HepG2 (cell line): ENCODE data around the gene MCAT. TPM values are rescaled to one million over a fixed set of nuclear protein-coding genes. Genes with fewer than 3 reads are reported as not detected.
A peak's percentile ranks its signal among the peaks of the same experiment; 100 is the strongest.

Experiments
- BCL6 ChIP-seq: IDR thresholded peaks from 2 replicates; pipeline ENCODE4 v1.6.1; 2016; ENCODE audit warnings: missing genetic modification reagents, missing compliant biosample characterization
- CBX1 ChIP-seq: IDR thresholded peaks from one replicate; pipeline ENCODE4 v1.6.1; 2016; ENCODE audit warnings: antibody characterized with exemption, low read depth
- CSRNP2 ChIP-seq: sonication (generic); formaldehyde crosslinking; conservative IDR thresholded peaks from 2 replicates; pipeline ENCODE4 v1.8.0; 2022; ENCODE audit warnings: low read depth, missing genetic modification reagents
- DMTF1 ChIP-seq: sonication (generic); formaldehyde crosslinking; IDR thresholded peaks from 2 replicates; pipeline ENCODE4 v1.4.0; 2020; ENCODE audit warnings: mild to moderate bottlenecking, missing genetic modification reagents
- FOSL1 ChIP-seq: sonication (generic); formaldehyde crosslinking; IDR thresholded peaks from 2 replicates; pipeline ENCODE4 v1.9.0; 2021; ENCODE audit warnings: missing genetic modification reagents, borderline replicate concordance
- KAT7 ChIP-seq: IDR thresholded peaks from 2 replicates; pipeline ENCODE4 v1.6.1; 2018; ENCODE audit warnings: borderline replicate concordance, missing compliant biosample characterization
- KAT8 ChIP-seq: IDR thresholded peaks from 2 replicates; pipeline ENCODE4 v1.6.1; 2016; ENCODE audit warnings: missing genetic modification reagents, missing compliant biosample characterization
- KDM1A ChIP-seq: IDR thresholded peaks from 2 replicates; pipeline ENCODE4 v1.6.1; 2016; ENCODE audit warnings: missing compliant biosample characterization
- MAFK ChIP-seq, 2 experiments: IDR thresholded peaks in 1 of 2; conservative IDR thresholded peaks in 1 of 2; 2 replicates each; pipeline ENCODE4 v1.6.1; 2011; ENCODE audit warnings: improper control_type of control experiment in 2 of 2, low read length in 2 of 2
- NFE2L1 ChIP-seq: sonication (generic); formaldehyde crosslinking; IDR thresholded peaks from 2 replicates; pipeline ENCODE4 v1.4.0; 2020; ENCODE audit warnings: missing genetic modification reagents, mild to moderate bottlenecking, borderline replicate concordance
- REPIN1 ChIP-seq: sonication (generic); formaldehyde crosslinking; IDR thresholded peaks from 2 replicates; pipeline ENCODE4 v1.8.0; 2022; ENCODE audit warnings: missing genetic modification reagents, low read depth, mild to moderate bottlenecking, borderline replicate concordance
- SAP130 ChIP-seq: IDR thresholded peaks from 2 replicates; pipeline ENCODE4 v1.6.1; 2016; ENCODE audit warnings: low read depth
- SP5 ChIP-seq: IDR thresholded peaks from 2 replicates; pipeline ENCODE4 v1.6.1; 2016; ENCODE audit warnings: low read depth, borderline replicate concordance
- SRSF9 ChIP-seq: fragments of 200-400 bp; formaldehyde crosslinking; IDR thresholded peaks from 2 replicates; pipeline ENCODE4 v1.6.1; 2018; ENCODE audit warnings: borderline replicate concordance, mild to moderate bottlenecking, low read depth, low read length; ENCODE audit not compliant: insufficient read depth, poor library complexity, severe bottlenecking
- STAT5B ChIP-seq: sonication (generic); formaldehyde crosslinking; IDR thresholded peaks from 2 replicates; pipeline ENCODE4 v1.4.0; 2020; ENCODE audit warnings: missing genetic modification reagents
- ZFP36 ChIP-seq: fragments of 150-350 bp; IDR thresholded peaks from 2 replicates; pipeline ENCODE4 v1.6.1; 2018; ENCODE audit warnings: borderline replicate concordance, low read length, low read depth; ENCODE audit not compliant: partially characterized antibody
- ZFP37 ChIP-seq: sonication (generic); formaldehyde crosslinking; IDR thresholded peaks from 2 replicates; pipeline ENCODE4 v1.4.0; 2020; ENCODE audit warnings: missing genetic modification reagents, borderline replicate concordance
- ZKSCAN5 ChIP-seq: sonication (generic); formaldehyde crosslinking; IDR thresholded peaks from 2 replicates; pipeline ENCODE4 v1.5.1; 2020; ENCODE audit warnings: mild to moderate bottlenecking, missing genetic modification reagents
- ZNF160 ChIP-seq: sonication (generic); formaldehyde crosslinking; IDR thresholded peaks from 2 replicates; pipeline ENCODE4 v1.8.0; 2022; ENCODE audit warnings: mild to moderate bottlenecking, inconsistent platforms, missing genetic modification reagents
- ZNF556 ChIP-seq: sonication (generic); formaldehyde crosslinking; IDR thresholded peaks from 2 replicates; pipeline ENCODE4 v1.4.0; 2020; ENCODE audit warnings: mild to moderate bottlenecking, missing genetic modification reagents, borderline replicate concordance
- ZNF569 ChIP-seq: sonication (generic); formaldehyde crosslinking; IDR thresholded peaks from 2 replicates; pipeline ENCODE4 v1.5.0; 2020; ENCODE audit warnings: mild to moderate bottlenecking, missing genetic modification reagents, moderate library complexity, borderline replicate concordance
- ZNF629 ChIP-seq: sonication (generic); formaldehyde crosslinking; conservative IDR thresholded peaks from 2 replicates; pipeline ENCODE4 v1.5.0; 2020; ENCODE audit warnings: missing genetic modification reagents
- ZNF710 ChIP-seq: sonication (generic); formaldehyde crosslinking; IDR thresholded peaks from 2 replicates; pipeline ENCODE4 v1.5.0; 2020; ENCODE audit warnings: mild to moderate bottlenecking, missing genetic modification reagents, borderline replicate concordance
- ZNF737 ChIP-seq: sonication (generic); formaldehyde crosslinking; IDR thresholded peaks from 2 replicates; pipeline ENCODE4 v1.5.0; 2020; ENCODE audit warnings: missing genetic modification reagents, mild to moderate bottlenecking, borderline replicate concordance
- ZNF747 ChIP-seq: sonication (generic); formaldehyde crosslinking; IDR thresholded peaks from 2 replicates; pipeline ENCODE4 v1.8.1; 2023; ENCODE audit warnings: missing genetic modification reagents, mild to moderate bottlenecking, borderline replicate concordance
- polyA plus RNA-seq, 8 experiments: library from polyadenylated mRNA; depleted of rRNA in 3 of 8; stranded (reverse) in 7 of 8; unstranded in 1 of 8; fragments of >200 nt; fragmentation: Illumina TruSeq in 4 of 8; extraction: Trizol in 4 of 8; gene quantifications; 2 replicates each; pipeline versions ENCODE4 v1.2.1 to v1.2.3, GENCODE V29; 2011 to 2016; ENCODE audit warnings: low read depth in 4 of 8, missing spikeins in 1 of 8, mixed read lengths in 1 of 8; ENCODE audit not compliant: insufficient read depth in 1 of 8
- total RNA-seq, 5 experiments: library from RNA; depleted of rRNA; stranded (reverse); fragments of >200 nt; fragmentation: Illumina TruSeq; extraction: Trizol; gene quantifications; 2 replicates each; pipeline ENCODE4 v1.2.3, GENCODE V29; 2016; ENCODE audit warnings: low read depth in 1 of 5

MCAT gene
- total and polyA plus RNA-seq, 2 of the 13 experiments (the other 11 are each of a cell fraction or from before 2014, with no cell fraction given) = 9.3 to 16.7 TPM

- peak; percentile 74 for TF ChIP-seq REPIN1 (CRISPR knock-in tag)
- TF ChIP-seq ZNF160 = peak; percentile 54; the same call in 1 of the 2 replicates
- no peak for TF ChIP-seq ZNF737
- TF ChIP-seq ZNF710 (CRISPR knock-in tag) = 0 out of 2 replicates have a peak, but pooled peaks have one; percentile 22
- TF ChIP-seq MAFK (conservative IDR thresholded peaks at IDR 0.05 in 1 of 2, IDR thresholded peaks at IDR 0.05 in 1 of 2; ENCODE audit: low read length in 2 of 2) = no peak
- no peak for TF ChIP-seq ZFP37 (CRISPR knock-in tag)
- no peak for TF ChIP-seq DMTF1
- peak; percentile 59; the same call in 1 of the 2 replicates for TF ChIP-seq BCL6 (CRISPR knock-in tag)
- peak; percentile 87 for TF ChIP-seq ZNF747 (CRISPR knock-in tag)
- no peak for TF ChIP-seq ZFP36
- peak; percentile 80 for TF ChIP-seq CBX1
- TF ChIP-seq CSRNP2 (CRISPR knock-in tag) = no peak
- no peak for TF ChIP-seq FOSL1 (CRISPR knock-in tag)
- TF ChIP-seq SP5 (CRISPR knock-in tag) = peak; percentile 19; the same call in 1 of the 2 replicates
- no peak for TF ChIP-seq ZNF629 (CRISPR knock-in tag)
- TF ChIP-seq SRSF9 = no peak
- no peak for TF ChIP-seq KDM1A (CRISPR knock-in tag)
- TF ChIP-seq KAT7 (CRISPR knock-in tag) = peak; percentile 87; the same call in 1 of the 2 replicates
- no peak for TF ChIP-seq NFE2L1 (CRISPR knock-in tag)
- TF ChIP-seq KAT8 (CRISPR knock-in tag) = peak; percentile 99
- TF ChIP-seq ZNF569 (CRISPR knock-in tag) = no peak
- TF ChIP-seq ZKSCAN5 (CRISPR knock-in tag) = no peak
- TF ChIP-seq ZNF556 (CRISPR knock-in tag) = peak; percentile 66
- TF ChIP-seq SAP130 (CRISPR knock-in tag) = peak; percentile 94
- 0 out of 2 replicates have a peak, but pooled peaks have one; percentile 64 for TF ChIP-seq STAT5B (CRISPR knock-in tag)
Observed at GRCh38 chr22:43142880-43143562, at the start of gene MCAT (continued).
